Upper lobe of left lung (tissue), 6 donors: ENCODE measurements around the gene PPP1R13B. TPM values are rescaled to one million over a fixed set of nuclear protein-coding genes. Genes with fewer than 3 reads are reported as not detected.

Experiments used
- ATAC-seq, 2 donors: fragments of 200-7000 bp; cut with Tn5 transposase; one replicate each; pipeline ENCODE4 v1.9.1; 2022; ENCODE audit warnings: mild to moderate bottlenecking in 2 of 2, moderate library complexity in 2 of 2; ENCODE audit not compliant: low FRiP score in 2 of 2
- DNase-seq, 2 donors: peaks; one replicate each; pipeline ENCODE4 v3.0.0-alpha.2; 2019 to 2020
- H3K27ac ChIP-seq, 4 donors: fragments of 200-600 bp; sonication (generic); one replicate each; pipeline ENCODE4 v1.5.1; 2016 to 2019
- H3K27me3 ChIP-seq, 4 donors: fragments of 200-600 bp; sonication (generic); one replicate each; pipeline ENCODE4 v1.5.1; 2017 to 2019
- H3K36me3 ChIP-seq, 4 donors: fragments of 200-600 bp; sonication (generic); one replicate each; pipeline ENCODE4 v1.5.1; 2016 to 2019
- H3K4me1 ChIP-seq, 4 donors: fragments of 200-600 bp; sonication (generic); one replicate each; pipeline ENCODE4 v1.5.1; 2018 to 2019
- H3K4me3 ChIP-seq, 4 donors: fragments of 200-600 bp; sonication (generic); one replicate each; pipeline ENCODE4 v1.5.1; 2017 to 2019; ENCODE audit warnings: mild to moderate bottlenecking in 2 of 4, moderate library complexity in 1 of 4
- H3K9me3 ChIP-seq, 4 donors: fragments of 200-600 bp; sonication (generic); one replicate each; pipeline ENCODE4 v1.5.1; 2018 to 2019
- CTCF ChIP-seq, 6 experiments: fragments of 450-650 bp in 4 of 6; fragments of 200-600 bp in 2 of 6; sonication (generic) in 2 of 6; IDR thresholded peaks; one replicate each; pipeline ENCODE4 v1.5.1; 2016 to 2019; ENCODE audit warnings: antibody characterized with exemption in 6 of 6
- EP300 ChIP-seq, 4 donors: sonication (generic); formaldehyde crosslinking; IDR thresholded peaks; one replicate each; pipeline ENCODE4 v1.5.1; 2017; ENCODE audit warnings: antibody characterized with exemption in 4 of 4, control low read depth in 2 of 4
- POLR2A ChIP-seq, 4 donors: fragments of 450-650 bp; IDR thresholded peaks; one replicate each; pipeline ENCODE4 v1.5.1; 2016 to 2017; ENCODE audit warnings: antibody characterized with exemption in 4 of 4, mild to moderate bottlenecking in 2 of 4
- POLR2AphosphoS5 ChIP-seq, 2 donors: sonication (generic); formaldehyde crosslinking; IDR thresholded peaks; one replicate each; pipeline ENCODE4 v1.5.1; 2017; ENCODE audit warnings: antibody characterized with exemption in 2 of 2
- WGBS, 2 donors: methylation state at CpG; one replicate each; pipeline ENCODE4 v1.1.5; 2017 to 2018; 5-methylcytosine and 5-hydroxymethylcytosine counted together
- total RNA-seq, 6 donors: library from RNA; depleted of rRNA in 4 of 6; stranded (reverse); fragments of >200 nt in 4 of 6; gene quantifications; one replicate each; pipeline versions ENCODE4 v1.1.0 to v1.2.1, GENCODE V29; 2016 to 2021
- donor health status: DM: no; HTN: no; CAD: no; lungs with moderate emphysema.
- donor health status: DM: no; HTN: yes; CAD: no; lungs with severe emphysema.

Gene PPP1R13B
- total RNA-seq, 6 donors from 2014 or later = 37.0 to 117 (median 71.1) TPM

DNA sequence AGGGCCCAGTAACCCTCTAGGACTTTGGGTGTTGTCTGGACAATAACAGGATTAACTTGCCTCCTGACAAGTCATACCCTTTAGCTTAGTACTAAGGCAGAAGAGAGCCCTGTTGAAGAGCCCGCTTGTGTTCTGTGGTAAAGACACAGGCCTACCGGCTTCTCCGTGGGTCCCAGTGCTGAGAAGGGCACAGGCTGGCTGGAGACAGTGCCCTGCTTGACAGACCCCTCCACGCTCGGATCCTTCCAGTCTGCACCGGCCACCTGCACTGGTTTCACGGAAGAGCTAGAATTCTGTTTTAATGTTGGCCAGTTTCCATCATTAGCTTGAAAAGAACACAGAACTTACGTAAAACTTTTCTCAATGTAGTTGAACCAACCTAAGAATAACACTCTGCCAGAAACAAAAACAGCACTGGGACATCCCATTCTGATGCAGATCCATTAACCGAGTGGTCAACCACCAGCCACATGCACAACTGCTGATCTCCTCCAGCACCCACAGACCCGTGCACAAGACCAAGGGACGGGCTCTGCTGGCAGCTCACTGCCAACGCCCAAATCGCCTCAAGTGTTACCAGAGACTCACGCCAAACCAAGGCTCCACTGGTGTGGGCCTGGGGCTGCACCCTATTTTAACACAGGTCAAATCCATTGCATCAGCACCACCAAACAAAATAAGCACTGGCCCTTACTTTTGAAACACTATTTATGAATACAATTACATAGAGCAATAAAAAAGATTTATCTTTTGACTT, 104.7 kb downstream of the PPP1R13B start:
- Histone ChIP-seq H3K27me3 (no peaks in the 10 kb centered on the region), H3K4me3 (no peak overlapping the region), H3K4me1 (no peaks in the 10 kb centered on the region), H3K9me3 (no peaks in the 10 kb centered on the region), H3K36me3 (peaks cover 12 to 95% (median 67%) of the 10 kb centered on the region in 4 donors), H3K27ac (no peak overlapping the region)
- DNase-seq (no peak), ATAC-seq (no peak)
- 90 to 95% methylated on average over 14 of the region's 14 CpGs for WGBS, 2 donors
- TF ChIP-seq EP300 (IDR thresholded peaks at IDR 0.05) (no peak), CTCF (IDR thresholded peaks at IDR 0.05) (no peak), POLR2A (IDR thresholded peaks at IDR 0.05) (no peak), POLR2AphosphoS5 (IDR thresholded peaks at IDR 0.05) (no peak)

DNA sequence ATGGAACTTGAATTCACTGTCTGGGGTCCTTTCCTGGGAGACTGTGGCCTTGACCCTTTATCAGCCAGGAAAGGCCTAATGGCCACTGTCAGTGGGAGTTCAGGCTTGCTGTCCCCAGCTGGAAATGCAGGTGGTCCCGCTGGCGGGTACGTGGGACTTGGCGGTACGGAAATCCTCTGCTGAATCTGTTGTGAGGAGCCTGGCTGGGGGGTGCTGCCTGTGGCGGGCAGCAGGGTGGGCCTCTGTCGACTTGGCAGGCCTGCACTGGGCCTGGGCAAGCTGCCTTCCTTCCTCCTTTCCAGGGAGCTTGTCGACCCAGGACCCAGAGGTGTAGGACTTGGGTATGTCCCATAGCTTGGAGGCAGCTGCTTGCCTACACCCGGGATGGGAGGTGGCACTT, 105.5 kb downstream of the PPP1R13B start:
- H3K9me3 ChIP-seq = no peaks in the 10 kb centered on the region
- DNase-seq (no peak), ATAC-seq (no peak)
- TF ChIP-seq POLR2A (IDR thresholded peaks at IDR 0.05) (no peak), POLR2AphosphoS5 (IDR thresholded peaks at IDR 0.05) (no peak), EP300 (IDR thresholded peaks at IDR 0.05) (no peak), CTCF (IDR thresholded peaks at IDR 0.05) (no peak)
- peaks cover 12 to 95% (median 69%) of the 10 kb centered on the region in 4 donors for H3K36me3 ChIP-seq
- H3K4me3 ChIP-seq = no peak overlapping the region
- 77 to 81% methylated on average over 3 to 9 of the region's 9 CpGs for WGBS, 2 donors
- H3K4me1 ChIP-seq = no peaks in the 10 kb centered on the region
- no peak overlapping the region for H3K27ac ChIP-seq
- no peaks in the 10 kb centered on the region for H3K27me3 ChIP-seq

- DNase-seq (no peak), ATAC-seq (no peak)
- whole genome bisulfite sequencing, 2 donors = 73 to 85% methylated on average over 11 to 14 of the region's 14 CpGs
- TF ChIP-seq POLR2AphosphoS5 (IDR thresholded peaks at IDR 0.05) (no peak), POLR2A (IDR thresholded peaks at IDR 0.05) (no peak), CTCF (IDR thresholded peaks at IDR 0.05) (no peak), EP300 (IDR thresholded peaks at IDR 0.05) (no peak)
- Histone ChIP-seq H3K9me3 (no peaks in the 10 kb centered on the region), H3K27me3 (no peaks in the 10 kb centered on the region), H3K4me3 (no peak overlapping the region), H3K27ac (no peak overlapping the region), H3K36me3 (peaks cover 12 to 95% (median 71%) of the 10 kb centered on the region in 4 donors), H3K4me1 (peaks cover 0 to 5% (median 0%) of the 10 kb centered on the region in 4 donors)
These were observed 106.2 kb downstream of the PPP1R13B start for GRCh38 chr14:103740991-103741689.

GRCh38 chr14:103739793-103740501, 107.4 kb downstream of the PPP1R13B start:
- Histone ChIP-seq H3K4me3 (no peak overlapping the region), H3K9me3 (no peaks in the 10 kb centered on the region), H3K27ac (no peak overlapping the region), H3K4me1 (peaks cover 0 to 16% (median 7%) of the 10 kb centered on the region in 4 donors), H3K27me3 (no peaks in the 10 kb centered on the region), H3K36me3 (peaks cover 12 to 88% (median 69%) of the 10 kb centered on the region in 4 donors)
- DNase-seq (peak in 1 of 2 donors; percentile 81), ATAC-seq (no peak)
- TF ChIP-seq POLR2AphosphoS5 (IDR thresholded peaks at IDR 0.05) (no peak), POLR2A (IDR thresholded peaks at IDR 0.05) (no peak), CTCF (IDR thresholded peaks at IDR 0.05) (no peak), EP300 (IDR thresholded peaks at IDR 0.05) (no peak)
- WGBS, 2 donors = 97 to 98% methylated on average over 6 to 30 of the region's 30 CpGs
